ENCODE measurements around the gene RASGRP2. TPM values are rescaled to one million over a fixed set of nuclear protein-coding genes. Genes with fewer than 3 reads are reported as not detected.

RASGRP2 gene
- total and polyA plus RNA-seq, 3 donors from 2014 or later: 14.4 to 26.3 (median 24.0) TPM

DNA sequence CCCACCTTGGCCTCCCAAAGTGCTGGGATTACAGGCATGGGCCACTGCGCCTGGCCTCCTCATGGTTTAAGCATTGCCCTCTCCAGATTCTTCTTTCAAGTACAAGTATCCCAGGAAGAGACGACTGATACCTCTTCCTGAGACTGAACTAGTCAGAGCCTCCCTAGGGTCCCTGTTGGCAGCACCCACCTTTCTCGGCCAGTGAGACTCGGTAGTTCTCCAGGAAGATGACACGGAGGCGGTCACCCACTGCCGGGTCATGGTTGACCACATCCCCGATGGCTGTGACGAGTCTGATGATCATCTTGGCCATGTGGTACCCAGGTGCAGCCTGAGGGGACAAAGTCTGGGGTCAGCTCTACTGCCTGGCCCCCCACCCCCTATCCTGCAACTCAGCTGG lies 7.2 kb upstream of the RASGRP2 start:
- H3K27me3 ChIP-seq: no peaks in the 10 kb centered on the region
- H3K4me3 ChIP-seq: no peak overlapping the region
- peaks cover 17% of the 10 kb centered on the region for H3K4me1 ChIP-seq
- TF ChIP-seq, protein P1, sequence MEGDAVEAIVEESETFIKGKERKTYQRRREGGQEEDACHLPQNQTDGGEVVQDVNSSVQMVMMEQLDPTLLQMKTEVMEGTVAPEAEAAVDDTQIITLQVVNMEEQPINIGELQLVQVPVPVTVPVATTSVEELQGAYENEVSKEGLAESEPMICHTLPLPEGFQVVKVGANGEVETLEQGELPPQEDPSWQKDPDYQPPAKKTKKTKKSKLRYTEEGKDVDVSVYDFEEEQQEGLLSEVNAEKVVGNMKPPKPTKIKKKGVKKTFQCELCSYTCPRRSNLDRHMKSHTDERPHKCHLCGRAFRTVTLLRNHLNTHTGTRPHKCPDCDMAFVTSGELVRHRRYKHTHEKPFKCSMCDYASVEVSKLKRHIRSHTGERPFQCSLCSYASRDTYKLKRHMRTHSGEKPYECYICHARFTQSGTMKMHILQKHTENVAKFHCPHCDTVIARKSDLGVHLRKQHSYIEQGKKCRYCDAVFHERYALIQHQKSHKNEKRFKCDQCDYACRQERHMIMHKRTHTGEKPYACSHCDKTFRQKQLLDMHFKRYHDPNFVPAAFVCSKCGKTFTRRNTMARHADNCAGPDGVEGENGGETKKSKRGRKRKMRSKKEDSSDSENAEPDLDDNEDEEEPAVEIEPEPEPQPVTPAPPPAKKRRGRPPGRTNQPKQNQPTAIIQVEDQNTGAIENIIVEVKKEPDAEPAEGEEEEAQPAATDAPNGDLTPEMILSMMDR (IDR thresholded peaks at IDR 0.05): no peak
- TF ChIP-seq POLR2A (IDR thresholded peaks at IDR 0.05): no peak
- H3K36me3 ChIP-seq (ENCODE audit: low read depth, missing control alignments): no peaks in the 10 kb centered on the region
- H3K27ac ChIP-seq: no peak overlapping the region
- no peaks in the 10 kb centered on the region for H3K9me3 ChIP-seq
- WGBS, 2 donors: 95 to 97% methylated on average over 6 to 9 of the region's 9 CpGs
- no peak for DNase-seq
- intact Hi-C loops (cut with DNase I; ENCODE audit: low total_unique reads): no loop called here

DNA sequence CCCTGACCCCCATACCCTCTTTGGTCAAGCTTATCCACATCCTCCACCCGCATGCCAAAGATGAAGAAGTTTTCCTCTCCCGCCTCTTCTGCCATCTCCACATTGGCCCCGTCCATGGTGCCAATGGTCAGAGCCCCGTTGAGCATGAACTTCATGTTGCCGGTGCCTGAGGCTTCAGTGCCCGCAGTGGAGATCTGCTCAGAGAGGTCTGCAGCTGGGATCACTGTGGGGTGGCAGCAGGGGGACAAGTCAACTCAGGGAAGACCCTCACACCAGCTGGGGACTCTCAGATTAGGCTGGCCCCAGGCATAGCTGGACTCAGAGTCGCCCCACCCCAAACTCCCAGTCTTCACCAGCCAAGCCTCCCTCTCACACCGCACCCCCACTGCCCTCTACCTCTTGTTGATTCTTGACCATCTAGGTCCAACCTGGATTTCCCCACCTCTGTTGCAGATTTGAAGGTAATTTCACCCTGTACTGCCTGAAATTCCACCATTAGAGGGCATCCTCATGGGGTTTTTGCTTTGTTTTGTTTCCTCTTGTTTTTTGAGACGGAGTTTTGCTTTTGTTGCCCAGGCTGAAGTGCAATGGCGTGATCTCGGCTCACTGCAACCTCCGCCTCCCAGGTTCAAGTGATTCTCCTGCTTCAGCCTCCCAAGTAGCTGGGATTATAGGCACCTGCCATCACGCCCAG lies 6.6 kb upstream of the RASGRP2 start:
- Histone ChIP-seq H3K27me3 (no peaks in the 10 kb centered on the region), H3K27ac (no peak overlapping the region), H3K4me3 (no peak overlapping the region), H3K9me3 (no peaks in the 10 kb centered on the region), H3K4me1 (peaks cover 23% of the 10 kb centered on the region), H3K36me3 (ENCODE audit: low read depth, missing control alignments) (no peaks in the 10 kb centered on the region)
- DNase-seq: no peak
- TF ChIP-seq, protein P1 (IDR thresholded peaks at IDR 0.05): no peak
- no peak for TF ChIP-seq POLR2A (IDR thresholded peaks at IDR 0.05)
- WGBS, 2 donors: 90 to 94% methylated on average over 13 of the region's 13 CpGs
- intact Hi-C loops (cut with DNase I; ENCODE audit: low total_unique reads): no loop called here

DNA sequence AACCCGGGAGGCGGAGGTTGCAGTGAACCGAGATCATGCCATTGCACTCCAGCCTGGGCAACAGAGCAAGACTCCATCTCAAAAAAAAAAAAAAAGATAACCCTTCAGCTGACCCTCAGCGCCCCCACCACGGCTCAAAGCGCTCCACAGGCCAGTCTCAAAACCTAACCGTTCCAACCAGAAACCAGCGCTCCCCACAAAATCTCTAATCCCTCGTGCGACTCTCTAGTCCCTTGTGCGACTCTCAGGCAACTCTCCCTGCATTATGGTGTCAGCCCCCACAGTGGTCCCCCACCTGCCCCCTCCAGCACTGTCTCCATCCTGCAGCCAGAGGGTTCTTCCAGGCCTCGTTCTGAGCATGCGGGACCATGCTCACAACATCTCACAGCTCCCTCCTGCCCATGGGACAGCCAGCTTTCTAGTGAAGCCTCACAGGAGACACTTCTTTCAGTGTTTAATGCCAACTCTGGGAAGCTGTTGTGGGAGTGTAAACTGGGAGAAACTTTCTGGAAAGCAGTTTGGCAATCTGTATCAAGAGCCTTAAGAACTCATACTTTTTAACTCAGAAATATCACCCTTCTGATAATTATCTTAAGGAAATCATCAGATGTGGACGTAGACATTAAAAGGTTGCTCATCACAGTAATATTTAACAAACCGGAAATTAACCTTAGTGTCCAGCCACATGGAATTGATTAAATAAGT lies 4.2 kb upstream of the RASGRP2 start:
- TF ChIP-seq, protein P1 (IDR thresholded peaks at IDR 0.05): no peak
- TF ChIP-seq POLR2A (IDR thresholded peaks at IDR 0.05): no peak
- 78 to 89% methylated on average over 15 of the region's 15 CpGs for WGBS, 2 donors
- DNase-seq: no peak
- Histone ChIP-seq H3K36me3 (ENCODE audit: low read depth, missing control alignments) (no peaks in the 10 kb centered on the region), H3K4me3 (no peak overlapping the region), H3K27ac (no peak overlapping the region), H3K27me3 (no peaks in the 10 kb centered on the region), H3K4me1 (peaks cover 24% of the 10 kb centered on the region), H3K9me3 (no peaks in the 10 kb centered on the region)
- intact Hi-C loops (cut with DNase I; ENCODE audit: low total_unique reads): no loop called here

DNA sequence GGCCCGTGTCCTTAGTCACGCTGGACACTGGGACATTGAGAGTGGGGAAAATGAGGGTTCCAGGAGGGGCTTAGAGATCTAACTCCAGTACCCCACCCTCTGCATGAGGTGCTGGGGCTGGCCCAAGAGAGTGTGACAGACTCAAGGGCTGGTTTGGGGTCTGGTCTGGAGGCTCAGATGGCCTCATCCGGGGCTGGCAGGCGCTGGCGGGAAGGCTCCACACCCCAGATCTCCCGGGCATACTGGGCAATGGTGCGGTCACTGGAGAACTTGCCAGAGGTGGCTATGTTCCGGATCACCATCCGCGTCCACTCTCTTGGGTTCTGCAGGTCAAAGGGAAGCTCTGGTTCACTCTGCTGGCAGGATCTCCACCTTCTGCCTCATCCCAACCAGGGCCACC lies 2.5 kb upstream of the RASGRP2 start:
- intact Hi-C loops (cut with DNase I; ENCODE audit: low total_unique reads): no loop called here
- TF ChIP-seq, protein P1 (IDR thresholded peaks at IDR 0.05): no peak
- no peak for TF ChIP-seq POLR2A (IDR thresholded peaks at IDR 0.05)
- peak overlapping the region; percentile 83 to 92 for H3K27ac ChIP-seq
- no peaks in the 10 kb centered on the region for H3K27me3 ChIP-seq
- H3K9me3 ChIP-seq: no peaks in the 10 kb centered on the region
- no peaks in the 10 kb centered on the region for H3K36me3 ChIP-seq (ENCODE audit: low read depth, missing control alignments)
- H3K4me1 ChIP-seq: peaks cover 30% of the 10 kb centered on the region
- no peak for DNase-seq
- 55 to 69% methylated on average over 5 to 10 of the region's 10 CpGs for WGBS, 2 donors
- H3K4me3 ChIP-seq: peak overlapping the region in 1 of 2 donors; percentile 54
